BE2C (cell line): ENCODE data around the gene SPRR2F. TPM values are rescaled to one million over a fixed set of nuclear protein-coding genes. Genes with fewer than 3 reads are reported as not detected.

Experiments used
- DNase-seq: peaks from one replicate; pipeline ENCODE4 v3.0.0-alpha.2; 2020
- H3K27me3 ChIP-seq: fragments of 250-450 bp; sonication (Bioruptor Pico); 2 replicates; pipeline ENCODE4 v1.5.1; 2020; ENCODE audit warnings: mild to moderate bottlenecking
- H3K36me3 ChIP-seq: fragments of 250-450 bp; sonication (Bioruptor Pico); 2 replicates; pipeline ENCODE4 v1.5.1; 2020; ENCODE audit warnings: mild to moderate bottlenecking
- H3K4me1 ChIP-seq: fragments of 250-450 bp; sonication (Bioruptor Pico); 2 replicates; pipeline ENCODE4 v1.5.1; 2020
- H3K4me3 ChIP-seq: 2 replicates; pipeline ENCODE4 v1.5.1; 2011; ENCODE audit warnings: low read depth, low read length
- H3K9me3 ChIP-seq: fragments of 250-450 bp; sonication (Bioruptor Pico); 2 replicates; pipeline ENCODE4 v1.5.1; 2020
- polyA plus RNA-seq: library from polyadenylated mRNA; unstranded; fragments of >200 nt; gene quantifications from one replicate; pipeline ENCODE4 v1.2.1, GENCODE V29; 2012; ENCODE audit warnings: low read depth, missing spikeins; ENCODE audit not compliant: insufficient read length, insufficient read depth
- TF ChIP-seq, protein P1 (sequence below): IDR thresholded peaks from 2 replicates; pipeline ENCODE4 v1.5.1; 2012; ENCODE audit warnings: mild to moderate bottlenecking, low read depth, low read length

The SPRR2F gene, protein sequence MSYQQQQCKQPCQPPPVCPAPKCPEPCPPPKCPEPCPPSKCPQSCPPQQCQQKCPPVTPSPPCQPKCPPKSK
- polyA plus RNA-seq, result not detected

DNA sequence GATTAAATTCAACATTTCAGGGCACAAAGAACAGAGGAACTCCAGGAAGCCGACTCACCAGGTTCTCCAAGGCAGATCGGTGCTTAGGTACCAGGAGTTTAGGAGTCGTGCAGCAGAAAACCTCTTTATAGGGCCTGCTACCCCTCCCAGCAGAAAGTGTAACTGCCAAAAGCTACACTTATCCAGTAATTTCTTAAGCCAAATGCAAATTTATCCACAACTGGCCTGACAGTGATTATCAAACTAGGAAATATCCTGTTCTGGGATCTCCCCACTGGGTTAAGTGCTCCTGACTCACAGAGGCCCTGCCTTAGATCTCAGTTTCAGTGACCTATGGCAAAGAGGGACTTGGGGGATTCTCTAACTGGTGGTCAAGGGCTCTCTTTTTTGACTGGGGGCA, at the start of gene SPRR2F:
SPRR2F (minus strand) TSS at position 101 of the 400 bp plus-strand sequence. CDS start 783 bp downstream, outside the sequence.
- no peaks in the 10 kb centered on the region for H3K4me1 ChIP-seq
- H3K9me3 ChIP-seq, result no peaks in the 10 kb centered on the region
- H3K4me3 ChIP-seq, result no peak within 1 kb of the TSS
- no peaks in the 10 kb centered on the region for H3K27me3 ChIP-seq
- H3K36me3 ChIP-seq, result no peaks in the 10 kb centered on the region
- no peak for DNase-seq
- TF ChIP-seq, protein P1, sequence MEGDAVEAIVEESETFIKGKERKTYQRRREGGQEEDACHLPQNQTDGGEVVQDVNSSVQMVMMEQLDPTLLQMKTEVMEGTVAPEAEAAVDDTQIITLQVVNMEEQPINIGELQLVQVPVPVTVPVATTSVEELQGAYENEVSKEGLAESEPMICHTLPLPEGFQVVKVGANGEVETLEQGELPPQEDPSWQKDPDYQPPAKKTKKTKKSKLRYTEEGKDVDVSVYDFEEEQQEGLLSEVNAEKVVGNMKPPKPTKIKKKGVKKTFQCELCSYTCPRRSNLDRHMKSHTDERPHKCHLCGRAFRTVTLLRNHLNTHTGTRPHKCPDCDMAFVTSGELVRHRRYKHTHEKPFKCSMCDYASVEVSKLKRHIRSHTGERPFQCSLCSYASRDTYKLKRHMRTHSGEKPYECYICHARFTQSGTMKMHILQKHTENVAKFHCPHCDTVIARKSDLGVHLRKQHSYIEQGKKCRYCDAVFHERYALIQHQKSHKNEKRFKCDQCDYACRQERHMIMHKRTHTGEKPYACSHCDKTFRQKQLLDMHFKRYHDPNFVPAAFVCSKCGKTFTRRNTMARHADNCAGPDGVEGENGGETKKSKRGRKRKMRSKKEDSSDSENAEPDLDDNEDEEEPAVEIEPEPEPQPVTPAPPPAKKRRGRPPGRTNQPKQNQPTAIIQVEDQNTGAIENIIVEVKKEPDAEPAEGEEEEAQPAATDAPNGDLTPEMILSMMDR, result no peak

DNA sequence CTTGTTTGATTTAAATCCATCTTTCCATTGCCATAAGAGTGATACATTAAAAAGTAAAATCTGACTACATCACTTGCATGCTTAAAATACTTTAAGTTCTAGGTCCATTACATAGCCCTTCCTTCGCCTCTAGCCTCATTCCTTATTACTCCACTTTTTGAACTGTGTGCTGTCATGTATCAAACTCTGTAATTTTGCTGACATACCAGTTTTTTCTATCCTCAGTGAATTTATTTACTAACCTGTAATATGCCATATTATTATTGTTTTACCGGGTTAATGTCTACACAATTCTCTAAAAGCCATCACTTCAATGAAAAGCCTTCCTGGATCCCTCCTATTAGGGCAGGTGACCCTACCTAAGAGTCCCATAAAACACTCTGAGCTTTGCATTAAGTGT, 42.2 kb upstream of the SPRR2F start:
- H3K27me3 ChIP-seq, result no peaks in the 10 kb centered on the region
- H3K9me3 ChIP-seq, result no peaks in the 10 kb centered on the region
- TF ChIP-seq, protein P1, result no peak
- DNase-seq, result no peak
- H3K4me1 ChIP-seq, result no peaks in the 10 kb centered on the region
- H3K4me3 ChIP-seq, result no peak overlapping the region
- H3K36me3 ChIP-seq, result no peaks in the 10 kb centered on the region

DNA sequence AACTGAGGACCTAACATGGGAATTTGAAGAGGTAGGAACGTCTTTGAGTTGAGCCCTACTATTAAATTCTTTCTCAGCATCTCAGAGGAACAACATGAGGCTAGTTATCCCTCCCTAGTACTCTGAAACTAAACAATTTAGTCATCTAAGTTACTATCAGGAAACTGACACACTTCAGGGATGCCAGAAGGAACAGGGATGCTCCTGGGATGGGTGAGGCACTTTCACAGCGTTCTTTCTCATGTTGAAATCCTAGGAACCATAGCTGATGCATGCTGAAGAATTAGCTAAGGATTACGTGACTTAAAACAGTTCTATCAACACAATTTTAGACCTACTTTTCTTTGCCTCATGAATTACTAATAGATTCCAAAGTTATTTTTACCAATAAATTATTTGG, 39.2 kb upstream of the SPRR2F start:
- DNase-seq, result no peak
- H3K4me1 ChIP-seq, result no peaks in the 10 kb centered on the region
- no peak overlapping the region for H3K4me3 ChIP-seq
- TF ChIP-seq, protein P1, result no peak
- H3K36me3 ChIP-seq, result no peaks in the 10 kb centered on the region
- H3K9me3 ChIP-seq, result no peaks in the 10 kb centered on the region
- H3K27me3 ChIP-seq, result no peaks in the 10 kb centered on the region

DNA sequence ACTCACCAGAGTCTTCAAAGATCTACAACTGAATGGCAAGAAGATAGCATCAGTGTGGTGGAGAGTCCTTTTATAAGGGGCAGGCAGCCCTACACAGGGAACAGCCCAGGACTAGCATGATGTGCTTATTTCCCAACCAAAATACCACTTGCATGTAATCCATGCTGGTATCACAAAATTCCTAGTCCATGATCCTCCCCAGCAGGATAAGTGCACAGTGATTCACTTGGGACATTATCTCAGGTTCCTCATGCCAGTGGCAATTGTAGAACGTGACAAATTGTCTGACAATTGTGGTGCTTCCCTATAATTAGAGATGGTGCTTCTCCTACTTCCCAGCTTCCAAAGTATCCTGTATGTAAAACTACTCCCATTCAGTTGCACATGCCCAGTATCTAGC, 37.5 kb upstream of the SPRR2F start, which contains the start of gene SPRR2G:
SPRR2G (minus strand) TSS at position 45 of the 400 bp plus-strand sequence. CDS start 780 bp downstream, outside the sequence.
- H3K9me3 ChIP-seq, result no peaks in the 10 kb centered on the region
- H3K27me3 ChIP-seq, result no peaks in the 10 kb centered on the region; the same call in 1 of the 2 replicates
- DNase-seq, result no peak
- no peaks in the 10 kb centered on the region for H3K4me1 ChIP-seq
- no peak within 1 kb of the TSS for H3K4me3 ChIP-seq
- TF ChIP-seq, protein P1, result no peak
- no peaks in the 10 kb centered on the region for H3K36me3 ChIP-seq

DNA sequence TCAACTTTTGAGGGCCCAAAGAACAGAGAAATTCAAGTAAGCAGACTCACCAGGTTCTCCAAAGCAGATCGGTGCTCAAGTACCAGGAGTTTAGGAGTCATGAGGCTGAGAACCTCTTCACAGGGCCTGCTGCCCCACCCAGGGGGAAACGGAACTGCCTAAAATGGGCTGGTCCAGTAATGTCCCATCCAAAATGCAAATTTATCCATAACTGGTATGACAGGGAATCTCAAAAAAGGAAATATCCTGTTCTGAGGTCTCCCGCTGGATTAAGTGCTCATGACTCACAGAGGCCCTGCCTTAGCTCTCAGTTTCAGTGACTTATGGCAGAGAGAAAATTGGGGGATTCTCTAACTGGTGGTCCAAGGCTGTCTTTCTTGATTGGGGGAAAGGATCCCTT, 28.1 kb upstream of the SPRR2F start:
- no peaks in the 10 kb centered on the region for H3K36me3 ChIP-seq
- no peaks in the 10 kb centered on the region; the same call in none of the 2 replicates for H3K27me3 ChIP-seq
- no peak for DNase-seq
- no peaks in the 10 kb centered on the region for H3K9me3 ChIP-seq
- TF ChIP-seq, protein P1, result no peak
- no peak overlapping the region for H3K4me3 ChIP-seq
- H3K4me1 ChIP-seq, result no peaks in the 10 kb centered on the region

DNA sequence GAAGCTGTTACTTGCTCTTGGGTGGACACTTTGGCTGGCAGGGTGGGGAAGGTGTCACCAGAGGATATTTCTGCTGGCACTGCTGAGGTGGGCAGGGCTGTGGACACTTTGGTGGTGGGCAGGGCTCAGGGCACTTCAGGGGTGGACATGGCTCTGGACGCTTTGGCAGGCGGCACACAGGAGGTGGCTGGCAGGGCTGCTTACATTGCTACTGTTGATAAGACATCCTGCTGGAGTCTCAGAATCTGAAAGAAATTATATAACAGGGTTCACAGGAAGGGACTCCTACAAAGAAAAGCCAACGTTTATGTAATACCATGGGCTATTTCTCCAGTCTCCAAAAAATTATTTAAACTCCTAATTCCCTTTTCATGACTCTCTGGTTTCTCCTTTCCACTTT, 27.2 kb upstream of the SPRR2F start:
- no peak for DNase-seq
- Histone ChIP-seq H3K4me1 (no peaks in the 10 kb centered on the region), H3K9me3 (no peaks in the 10 kb centered on the region), H3K27me3 (no peaks in the 10 kb centered on the region; the same call in 1 of the 2 replicates), H3K36me3 (no peaks in the 10 kb centered on the region), H3K4me3 (no peak overlapping the region)
- TF ChIP-seq, protein P1, result no peak
